ENCODE data around the gene SRP68. TPM values are rescaled to one million over a fixed set of nuclear protein-coding genes. Genes with fewer than 3 reads are reported as not detected.

The SRP68 gene
- total RNA-seq, 2 experiments from 2014 or later, result 81.6 to 83.0 TPM

DNA sequence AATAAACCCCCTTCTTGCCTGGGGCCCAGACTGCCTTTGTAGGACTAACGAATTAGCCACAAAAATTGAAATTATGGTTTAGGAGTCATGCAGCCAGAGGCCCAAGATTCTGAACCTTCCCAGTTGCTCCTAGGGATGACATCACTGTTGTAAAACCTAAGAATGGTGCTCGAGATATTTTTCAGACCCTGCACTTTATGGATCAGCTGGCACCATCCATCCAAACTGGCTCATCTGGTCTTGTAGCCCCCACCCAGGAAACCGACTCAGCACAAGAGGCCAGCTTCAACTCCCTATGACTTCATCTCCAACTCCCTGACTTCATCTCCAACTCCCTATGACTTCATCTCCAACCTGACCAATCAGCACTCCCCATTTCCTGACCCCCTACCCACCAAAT lies 34.3 kb downstream of the SRP68 start:
- DNase-seq, result no peak
- Mint-ChIP-seq H3K36me3 (peaks cover 24% of the 10 kb centered on the region), H3K9me3 (no peaks in the 10 kb centered on the region), H3K4me3 (no peak overlapping the region), H3K4me1 (peaks cover 7% of the 10 kb centered on the region), H3K27me3 (no peaks in the 10 kb centered on the region), H3K27ac (no peak overlapping the region)
- ATAC-seq (ENCODE audit: low read depth), result no peak
- POLR2A ChIA-PET, result no interaction called here

DNA sequence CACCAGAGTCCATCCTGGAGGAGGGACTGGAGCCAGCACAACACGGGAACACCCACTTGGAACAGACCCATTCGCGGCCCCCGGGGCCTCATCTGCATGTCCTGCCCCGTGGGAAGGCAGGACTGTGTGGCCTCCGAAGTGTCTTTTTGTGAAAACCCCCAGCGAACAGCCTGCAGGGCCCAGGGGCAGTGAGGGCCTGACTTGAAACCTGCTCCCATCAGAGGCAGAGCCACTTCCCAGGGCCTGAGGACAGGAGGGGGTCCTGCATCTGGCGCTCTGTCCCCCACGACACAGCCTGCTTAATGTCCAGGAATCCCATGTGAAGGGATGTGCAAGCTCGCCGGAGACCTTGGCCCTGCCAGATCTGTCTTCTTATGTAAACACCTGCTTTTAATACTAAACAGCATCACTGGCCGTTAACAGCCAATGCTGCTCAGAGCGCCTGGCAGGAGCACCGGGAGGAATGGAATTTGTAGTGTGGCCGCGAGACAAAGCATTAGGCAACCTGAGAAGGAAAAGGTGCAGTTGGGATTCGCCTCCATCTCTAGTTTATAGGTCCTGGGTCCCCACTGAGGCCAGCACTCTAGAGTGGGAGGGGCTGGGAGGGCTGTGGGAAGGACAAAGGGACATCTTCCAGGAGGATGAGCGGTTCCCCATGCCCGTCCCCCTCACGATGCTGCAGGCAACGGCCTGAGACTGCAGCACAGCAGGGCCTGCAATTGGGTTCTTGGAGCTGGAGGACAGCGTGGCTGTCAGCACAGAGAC lies 35.6 kb downstream of the SRP68 start:
- no peak for DNase-seq
- no peak for ATAC-seq (ENCODE audit: low read depth)
- H3K4me1 Mint-ChIP-seq, result peaks cover 7% of the 10 kb centered on the region
- POLR2A ChIA-PET, result no interaction called here
- peaks cover 21% of the 10 kb centered on the region for H3K36me3 Mint-ChIP-seq
- H3K4me3 Mint-ChIP-seq, result no peak overlapping the region
- no peak overlapping the region for H3K27ac Mint-ChIP-seq
- H3K27me3 Mint-ChIP-seq, result no peaks in the 10 kb centered on the region
- H3K9me3 Mint-ChIP-seq, result no peaks in the 10 kb centered on the region

DNA sequence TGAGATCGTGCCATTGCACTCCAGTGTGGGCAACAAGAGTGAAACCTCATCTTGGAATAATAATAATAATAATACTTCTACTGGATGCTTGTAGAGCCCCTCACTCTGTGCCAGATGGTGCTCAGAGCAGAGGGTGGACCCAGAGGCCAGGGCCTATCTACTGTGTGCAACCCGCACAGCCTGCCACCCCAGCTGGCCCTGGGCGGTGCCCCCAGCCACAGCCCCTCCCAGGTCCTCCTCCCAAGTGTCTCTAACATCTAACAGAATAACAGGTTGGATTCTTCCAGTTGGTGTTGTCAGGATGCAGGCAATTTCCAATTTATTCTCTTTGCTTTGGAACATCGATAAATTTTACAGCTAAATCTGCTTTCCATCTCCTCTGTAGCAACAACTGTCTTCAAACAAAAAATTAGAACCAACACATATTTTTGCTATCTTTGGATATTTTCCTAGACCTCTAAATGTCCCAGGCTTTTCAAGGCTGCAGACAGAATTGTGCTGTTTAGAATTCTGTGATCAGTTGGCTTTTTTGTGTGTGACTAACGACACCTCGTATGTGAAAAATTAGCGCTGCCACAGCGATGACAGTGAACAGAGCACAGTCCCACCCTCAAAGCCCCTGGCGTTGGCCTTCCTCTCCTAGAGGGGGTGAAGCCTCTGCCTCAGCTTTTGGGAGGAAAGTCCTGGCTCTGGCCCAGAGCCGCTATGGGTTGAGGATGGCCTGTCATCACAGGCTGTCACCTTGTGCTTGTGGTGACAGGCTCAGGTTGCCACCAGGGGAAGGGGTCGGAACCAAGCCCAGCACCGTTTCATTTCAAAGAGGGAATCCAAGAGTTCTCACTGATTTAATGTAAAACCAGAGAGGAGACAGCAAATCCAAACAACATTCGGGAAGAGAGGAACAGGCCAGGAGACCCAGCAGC lies 37.6 kb downstream of the SRP68 start:
- H3K4me1 Mint-ChIP-seq, result peaks cover 11% of the 10 kb centered on the region

DNA sequence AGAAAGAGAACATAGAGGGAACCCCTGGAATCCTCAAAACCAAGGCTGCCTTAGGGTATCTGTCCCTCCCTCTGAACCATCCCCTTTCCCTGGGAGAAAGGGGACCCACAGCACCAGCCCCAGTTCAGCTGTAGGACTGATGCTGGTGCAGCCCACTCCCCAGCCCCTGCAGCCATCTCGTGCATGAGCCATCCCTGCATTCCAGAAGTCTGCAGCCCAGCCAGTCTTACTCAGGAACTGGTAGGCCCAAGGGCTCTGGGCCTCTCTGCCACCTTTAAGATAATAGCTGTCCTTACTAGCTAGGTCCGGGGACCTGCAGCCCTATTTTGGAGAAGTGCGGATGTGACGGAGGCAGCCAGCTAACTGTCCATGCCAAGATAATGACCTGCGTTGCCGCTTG lies 39.2 kb downstream of the SRP68 start:
- Mint-ChIP-seq H3K27ac (no peak overlapping the region), H3K36me3 (peaks cover 4% of the 10 kb centered on the region), H3K4me1 (peaks cover 18% of the 10 kb centered on the region), H3K4me3 (no peak overlapping the region), H3K9me3 (no peaks in the 10 kb centered on the region), H3K27me3 (no peaks in the 10 kb centered on the region)
- ATAC-seq (ENCODE audit: low read depth), result no peak
- no peak for DNase-seq
- POLR2A ChIA-PET, result interaction anchor here (0.6 to 0.8 kb wide), 2 partner anchors 15 to 38 kb away, joined by 4 read pairs; no protein-coding TSS in a partner anchor

More for the DNA sequence above, 37.6 kb downstream of the SRP68 start:
- H3K27me3 Mint-ChIP-seq, result no peaks in the 10 kb centered on the region
- no peak overlapping the region for H3K27ac Mint-ChIP-seq
- H3K9me3 Mint-ChIP-seq, result no peaks in the 10 kb centered on the region
- ATAC-seq (ENCODE audit: low read depth) (no peak), DNase-seq (no peak)
- no peak overlapping the region for H3K4me3 Mint-ChIP-seq
- POLR2A ChIA-PET, result no interaction called here
- peaks cover 17% of the 10 kb centered on the region for H3K36me3 Mint-ChIP-seq

DNA sequence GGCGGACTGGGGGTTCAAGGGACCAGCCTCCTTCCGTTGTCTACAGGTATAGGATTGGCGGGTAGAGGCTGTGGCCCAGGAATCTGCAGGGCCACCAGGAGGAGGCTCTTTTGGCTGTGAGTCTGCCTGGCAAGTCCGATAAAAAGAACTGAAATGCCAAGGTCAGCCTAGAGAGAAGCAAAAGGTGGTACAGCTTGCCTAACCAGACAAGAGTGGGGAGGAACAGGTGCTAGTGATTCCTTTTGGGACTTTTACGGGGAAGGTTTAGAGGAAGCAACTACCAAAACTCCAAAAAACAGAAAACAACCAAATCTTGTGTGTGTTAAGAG lies 39.6 kb downstream of the SRP68 start:
- peaks cover 18% of the 10 kb centered on the region for H3K4me1 Mint-ChIP-seq
- ATAC-seq (ENCODE audit: low read depth) (no peak), DNase-seq (no peak)
- no peak overlapping the region for H3K4me3 Mint-ChIP-seq
- H3K36me3 Mint-ChIP-seq, result peaks cover 2% of the 10 kb centered on the region
- no peak overlapping the region for H3K27ac Mint-ChIP-seq
- H3K27me3 Mint-ChIP-seq, result no peaks in the 10 kb centered on the region
- H3K9me3 Mint-ChIP-seq, result no peaks in the 10 kb centered on the region
- POLR2A ChIA-PET, result no interaction called here

DNA sequence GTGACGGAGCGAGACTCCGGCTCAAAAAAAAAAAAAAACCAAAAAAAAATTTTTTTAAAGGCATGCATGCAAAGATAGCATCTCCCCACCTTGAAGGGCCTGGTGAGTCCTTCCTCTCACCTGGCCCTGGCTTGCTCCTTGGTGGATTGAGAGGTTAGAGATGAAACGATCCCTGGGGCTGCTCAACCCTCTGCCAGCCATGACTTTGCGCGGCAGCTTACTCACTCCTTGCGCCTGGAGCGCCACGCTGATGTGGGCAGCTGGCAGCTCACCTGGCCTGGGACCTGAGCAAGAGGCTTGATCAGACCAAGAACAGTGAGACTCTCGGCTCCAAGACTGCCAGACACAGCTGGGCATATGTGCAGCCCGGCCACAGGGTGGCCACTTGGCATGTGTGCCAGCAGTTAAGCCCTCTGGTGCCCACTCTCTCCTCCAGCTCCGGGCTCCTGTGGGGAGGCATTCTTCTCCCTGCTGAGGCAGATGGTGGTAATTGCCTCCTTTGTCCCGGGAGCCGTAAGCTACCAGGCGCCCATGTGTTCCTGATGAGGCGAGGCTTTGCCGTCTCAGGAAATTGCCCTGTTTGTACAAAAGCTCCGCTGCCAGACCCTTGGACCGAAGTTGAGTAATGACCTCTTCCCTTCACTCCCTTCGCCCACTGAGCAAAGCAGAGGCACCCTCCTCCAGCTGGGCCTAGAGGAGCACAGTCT lies 40.1 kb downstream of the SRP68 start:
- POLR2A ChIA-PET, result interaction anchor here (0.7 kb wide), 1 partner anchor 231 kb away, joined by 3 read pairs; no protein-coding TSS in a partner anchor
- DNase-seq, result no peak
- no peak overlapping the region for H3K27ac Mint-ChIP-seq

DNA sequence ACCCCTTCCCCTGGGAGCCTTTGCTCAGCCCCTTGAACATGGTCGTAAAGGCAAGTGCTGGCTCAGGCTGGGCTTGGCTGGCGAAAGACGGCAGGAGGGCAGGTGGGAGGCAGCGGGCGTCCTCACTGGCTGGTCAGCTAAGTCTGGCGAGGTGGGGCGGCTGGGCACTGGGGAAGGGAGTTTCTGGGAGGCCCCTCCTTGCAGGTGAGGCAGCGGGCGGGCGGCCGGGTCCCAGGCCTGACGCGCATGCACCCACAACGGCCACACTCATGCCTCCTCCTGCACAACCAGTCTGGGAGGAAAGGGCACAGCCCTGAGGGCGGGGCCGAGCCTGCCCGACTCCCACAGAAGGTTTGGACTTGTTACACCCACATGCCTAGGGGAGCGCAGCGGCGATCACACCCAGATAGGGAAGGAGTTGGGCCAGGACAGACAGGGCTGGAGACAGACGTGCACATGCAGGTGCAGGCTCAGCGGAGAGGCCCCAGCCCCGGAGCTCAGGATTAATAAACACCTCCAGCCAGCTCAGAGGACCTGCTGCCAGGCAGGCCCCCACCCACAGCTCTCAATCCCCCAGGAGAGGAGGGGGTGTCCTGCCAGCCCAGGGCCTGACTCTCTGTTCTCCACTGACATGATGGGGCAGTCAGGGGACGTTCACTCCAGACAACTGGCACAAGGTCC lies 45.0 kb downstream of the SRP68 start, which contains the start of gene EVPL:
Gene EVPL, minus strand, starts transcription at position 148 of the 681 bp plus-strand sequence. Its CDS starts 108 bp downstream, at position 40.
- no peak within 1 kb of the TSS for H3K27ac Mint-ChIP-seq
- peaks cover 12% of the 10 kb centered on the region for H3K4me1 Mint-ChIP-seq
- POLR2A ChIA-PET, result no interaction called here
- ATAC-seq (ENCODE audit: low read depth) (no peak), DNase-seq (no peak)
- no peak within 1 kb of the TSS for H3K4me3 Mint-ChIP-seq
- H3K27me3 Mint-ChIP-seq, result no peaks in the 10 kb centered on the region
- no peaks in the 10 kb centered on the region for H3K9me3 Mint-ChIP-seq
- no peaks in the 10 kb centered on the region for H3K36me3 Mint-ChIP-seq

More for the DNA sequence above, 40.1 kb downstream of the SRP68 start:
- no peak for ATAC-seq (ENCODE audit: low read depth)
- Mint-ChIP-seq H3K9me3 (no peaks in the 10 kb centered on the region), H3K27me3 (no peaks in the 10 kb centered on the region), H3K4me3 (no peak overlapping the region), H3K36me3 (peaks cover 2% of the 10 kb centered on the region), H3K4me1 (peaks cover 16% of the 10 kb centered on the region)

DNA sequence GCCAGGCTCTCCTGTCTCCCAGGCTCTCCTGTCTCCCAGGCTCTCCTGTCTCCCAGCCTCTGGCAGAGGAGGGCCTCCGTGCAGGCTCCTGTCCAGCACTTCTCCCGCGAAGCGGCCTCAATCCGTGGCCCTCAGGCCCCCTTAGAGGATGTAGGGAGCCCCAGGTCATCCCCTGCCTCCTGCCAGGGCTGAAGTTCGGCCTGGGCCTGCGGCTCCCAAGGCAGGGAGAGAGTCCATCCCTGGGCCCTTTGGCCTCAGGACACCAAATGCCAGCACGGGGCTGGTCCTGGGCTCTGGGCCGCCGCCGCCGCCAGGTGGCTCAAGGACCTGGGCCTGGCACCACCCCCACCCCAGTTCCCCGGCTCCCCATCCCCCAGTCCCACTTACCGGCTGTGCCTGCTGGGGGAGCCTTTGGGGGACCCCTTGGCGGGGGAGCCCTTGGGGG lies 45.6 kb downstream of the SRP68 start:
- ATAC-seq (ENCODE audit: low read depth) (no peak), DNase-seq (no peak)
- no peak overlapping the region for H3K4me3 Mint-ChIP-seq
- H3K36me3 Mint-ChIP-seq, result no peaks in the 10 kb centered on the region
- peaks cover 12% of the 10 kb centered on the region for H3K4me1 Mint-ChIP-seq
- H3K27me3 Mint-ChIP-seq, result no peaks in the 10 kb centered on the region
- H3K27ac Mint-ChIP-seq, result no peak overlapping the region
- H3K9me3 Mint-ChIP-seq, result no peaks in the 10 kb centered on the region
- POLR2A ChIA-PET, result no interaction called here

DNA sequence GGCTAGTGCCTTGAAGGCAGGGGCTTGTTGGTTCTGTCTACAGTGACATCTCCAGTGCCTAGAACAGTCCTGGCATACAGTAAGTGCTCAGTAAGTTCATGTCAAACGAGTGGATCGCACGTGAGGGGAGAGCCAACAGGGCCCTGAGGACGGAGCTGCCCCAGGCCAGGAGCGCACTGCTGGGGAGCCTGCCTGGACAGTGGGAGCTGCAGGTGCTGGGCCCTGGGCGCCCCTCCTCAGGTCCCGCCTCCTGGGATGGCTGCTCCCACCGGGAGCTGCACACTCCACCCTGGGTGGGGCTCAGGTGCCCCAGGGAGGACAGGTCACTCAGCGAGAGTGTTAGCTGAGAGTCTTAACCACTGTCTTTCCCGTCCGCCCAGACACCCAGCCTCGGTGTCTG lies 47.0 kb downstream of the SRP68 start:
- DNase-seq, result no peak

DNA sequence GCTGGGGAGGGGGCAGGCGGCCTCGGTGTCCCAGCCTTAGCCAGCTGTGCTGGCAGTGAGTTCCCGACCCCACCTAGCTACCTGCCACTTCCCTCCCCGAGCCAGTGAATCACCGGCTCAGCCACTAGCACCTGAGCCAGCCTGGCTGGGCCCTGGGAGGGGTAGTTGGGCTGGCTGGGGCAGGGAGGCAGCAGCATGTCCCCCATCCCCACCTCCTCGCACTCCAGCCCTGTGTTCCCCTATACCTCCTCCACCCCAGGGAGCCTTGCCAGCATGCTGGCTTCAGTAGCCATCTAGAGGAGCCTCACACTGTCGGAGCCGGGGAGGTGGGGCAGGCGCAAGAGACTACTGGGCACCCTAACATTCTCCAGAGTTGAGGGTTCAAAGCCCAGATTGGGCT lies 48.0 kb downstream of the SRP68 start:
- DNase-seq (no peak), ATAC-seq (ENCODE audit: low read depth) (no peak)
- Mint-ChIP-seq H3K27me3 (no peaks in the 10 kb centered on the region), H3K4me3 (no peak overlapping the region), H3K36me3 (no peaks in the 10 kb centered on the region), H3K27ac (no peak overlapping the region), H3K9me3 (no peaks in the 10 kb centered on the region), H3K4me1 (peaks cover 8% of the 10 kb centered on the region)
- POLR2A ChIA-PET, result interaction anchor here (0.6 kb wide), 1 partner anchor 134 kb away, joined by 4 read pairs; no protein-coding TSS in a partner anchor

More for the DNA sequence above, 47.0 kb downstream of the SRP68 start:
- H3K36me3 Mint-ChIP-seq, result no peaks in the 10 kb centered on the region
- H3K27me3 Mint-ChIP-seq, result no peaks in the 10 kb centered on the region
- ATAC-seq (ENCODE audit: low read depth), result no peak
- no peaks in the 10 kb centered on the region for H3K9me3 Mint-ChIP-seq
- POLR2A ChIA-PET, result no interaction called here
- H3K27ac Mint-ChIP-seq, result no peak overlapping the region
- H3K4me3 Mint-ChIP-seq, result no peak overlapping the region
- H3K4me1 Mint-ChIP-seq, result peaks cover 12% of the 10 kb centered on the region

DNA sequence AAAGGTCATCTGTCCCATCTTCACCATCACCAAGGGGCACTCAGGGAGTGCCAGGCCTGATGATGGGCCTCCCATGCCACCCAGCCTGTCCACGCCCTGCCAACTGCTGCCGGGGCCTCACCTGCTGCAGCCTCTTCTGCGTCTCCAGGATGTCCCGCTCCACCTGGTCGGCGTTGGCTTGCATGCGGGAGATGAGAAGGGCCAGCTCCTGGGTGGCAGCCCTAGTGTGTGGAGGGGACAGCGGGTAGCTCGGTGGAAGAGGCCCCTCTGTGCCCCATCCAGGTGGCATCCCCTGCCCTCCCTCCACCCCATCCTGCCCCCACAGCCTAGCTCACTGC lies 48.4 kb downstream of the SRP68 start:
- POLR2A ChIA-PET, result interaction anchor here (0.6 kb wide), 1 partner anchor 135 kb away, joined by 4 read pairs; no protein-coding TSS in a partner anchor
- ATAC-seq (ENCODE audit: low read depth), result no peak
- Mint-ChIP-seq H3K9me3 (no peaks in the 10 kb centered on the region), H3K4me1 (peaks cover 4% of the 10 kb centered on the region), H3K27ac (no peak overlapping the region), H3K27me3 (no peaks in the 10 kb centered on the region), H3K36me3 (no peaks in the 10 kb centered on the region), H3K4me3 (no peak overlapping the region)
- DNase-seq, result no peak

DNA sequence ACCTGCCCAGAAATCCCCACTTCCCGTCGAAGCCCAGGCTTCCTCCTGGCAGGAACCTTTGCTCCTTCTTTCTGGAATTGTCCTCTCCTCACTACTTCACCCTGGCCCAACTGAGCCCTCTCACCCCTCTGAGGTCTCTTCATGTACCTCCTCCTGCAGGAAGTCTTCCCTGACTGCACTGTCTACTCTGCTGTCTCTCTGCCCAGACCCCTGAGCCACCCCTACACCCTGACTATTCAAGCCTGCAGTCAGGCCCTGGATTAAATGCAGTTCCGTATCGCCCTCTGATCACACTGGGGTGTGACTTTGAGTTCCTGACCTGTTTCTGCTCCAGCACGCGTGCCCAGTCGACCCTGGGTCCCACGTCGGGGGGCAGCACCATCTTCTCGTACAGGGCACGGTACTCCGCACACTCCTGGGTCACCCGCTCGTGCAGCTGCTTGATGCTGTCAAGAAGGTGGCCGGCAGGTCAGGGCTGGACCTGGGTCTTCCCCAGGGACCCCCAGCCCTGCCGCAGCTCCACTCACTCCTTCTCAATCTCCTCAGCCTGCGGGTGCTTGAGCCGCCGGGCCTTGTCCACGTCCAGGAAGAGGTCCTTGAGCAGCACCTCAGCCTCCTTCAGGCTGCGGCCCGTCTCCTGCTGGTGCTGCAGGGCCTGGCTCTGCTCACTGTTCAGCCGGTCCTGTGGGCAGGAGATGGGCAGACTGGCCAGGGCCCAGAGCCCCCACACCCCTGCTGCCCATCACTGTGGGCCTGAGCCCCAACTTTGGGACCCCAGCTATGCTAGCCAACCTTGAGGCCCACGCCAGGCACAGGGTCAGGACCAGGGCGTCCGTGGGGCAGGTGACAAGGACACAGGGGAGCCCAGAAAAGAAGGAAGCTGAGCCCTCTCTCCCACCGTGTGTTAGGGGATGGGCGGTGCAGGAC lies 49.1 kb downstream of the SRP68 start:
- no peak for ATAC-seq (ENCODE audit: low read depth)
- no peaks in the 10 kb centered on the region for H3K36me3 Mint-ChIP-seq
- H3K27ac Mint-ChIP-seq, result no peak overlapping the region
- H3K4me1 Mint-ChIP-seq, result peaks cover 4% of the 10 kb centered on the region
- DNase-seq, result no peak
- no peaks in the 10 kb centered on the region for H3K9me3 Mint-ChIP-seq
- H3K4me3 Mint-ChIP-seq, result no peak overlapping the region
- POLR2A ChIA-PET, result no interaction called here
- H3K27me3 Mint-ChIP-seq, result no peaks in the 10 kb centered on the region

Measured in activated naive CD8-positive, alpha-beta T cell treated with anti-CD3 and anti-CD28 coated beads, Interleukin-2, amount 10 ng/mL, durations not matched to agents 7 days and 5 days (primary cell).